SJSA1 (cell line): ENCODE measurements around the gene SIRT2. TPM values are rescaled to one million over a fixed set of nuclear protein-coding genes. Genes with fewer than 3 reads are reported as not detected.

Experiments used
- DNase-seq, 2 experiments: peaks; one replicate each; pipeline ENCODE4 v3.0.0-alpha.2; 2015 to 2020; ENCODE audit warnings: low spot score in 2 of 2, low read depth in 1 of 2
- H3K27ac ChIP-seq: fragments of 250-450 bp; sonication (Bioruptor Pico); 2 replicates; pipeline ENCODE4 v1.5.1; 2020; ENCODE audit warnings: mild to moderate bottlenecking, moderate library complexity
- H3K27me3 ChIP-seq: fragments of 250-450 bp; sonication (Bioruptor Pico); replicated peaks from 2 replicates; pipeline ENCODE4 v1.5.1; 2020; ENCODE audit warnings: mild to moderate bottlenecking, moderate library complexity
- H3K36me3 ChIP-seq: fragments of 250-450 bp; sonication (Bioruptor Pico); 2 replicates; pipeline ENCODE4 v1.5.1; 2020; ENCODE audit warnings: mild to moderate bottlenecking
- H3K4me1 ChIP-seq: fragments of 250-450 bp; sonication (Bioruptor Pico); replicated peaks from 2 replicates; pipeline ENCODE4 v1.6.1; 2021; ENCODE audit warnings: mild to moderate bottlenecking
- H3K4me3 ChIP-seq: fragments of 250-450 bp; sonication (Bioruptor Pico); 2 replicates; pipeline ENCODE4 v1.5.1; 2020; ENCODE audit warnings: mild to moderate bottlenecking
- H3K9me3 ChIP-seq: fragments of 250-450 bp; sonication (Bioruptor Pico); replicated peaks from 2 replicates; pipeline ENCODE4 v1.5.1; 2020; ENCODE audit warnings: mild to moderate bottlenecking
- total RNA-seq: library from RNA; depleted of rRNA; stranded (reverse); fragments of >200 nt; shearing (Covaris generic); gene quantifications from 2 replicates; pipeline ENCODE4 v1.2.3, GENCODE V29; 2014

The SIRT2 gene
- total RNA-seq, 1 experiment from 2014 or later, result 48.8 TPM

DNA sequence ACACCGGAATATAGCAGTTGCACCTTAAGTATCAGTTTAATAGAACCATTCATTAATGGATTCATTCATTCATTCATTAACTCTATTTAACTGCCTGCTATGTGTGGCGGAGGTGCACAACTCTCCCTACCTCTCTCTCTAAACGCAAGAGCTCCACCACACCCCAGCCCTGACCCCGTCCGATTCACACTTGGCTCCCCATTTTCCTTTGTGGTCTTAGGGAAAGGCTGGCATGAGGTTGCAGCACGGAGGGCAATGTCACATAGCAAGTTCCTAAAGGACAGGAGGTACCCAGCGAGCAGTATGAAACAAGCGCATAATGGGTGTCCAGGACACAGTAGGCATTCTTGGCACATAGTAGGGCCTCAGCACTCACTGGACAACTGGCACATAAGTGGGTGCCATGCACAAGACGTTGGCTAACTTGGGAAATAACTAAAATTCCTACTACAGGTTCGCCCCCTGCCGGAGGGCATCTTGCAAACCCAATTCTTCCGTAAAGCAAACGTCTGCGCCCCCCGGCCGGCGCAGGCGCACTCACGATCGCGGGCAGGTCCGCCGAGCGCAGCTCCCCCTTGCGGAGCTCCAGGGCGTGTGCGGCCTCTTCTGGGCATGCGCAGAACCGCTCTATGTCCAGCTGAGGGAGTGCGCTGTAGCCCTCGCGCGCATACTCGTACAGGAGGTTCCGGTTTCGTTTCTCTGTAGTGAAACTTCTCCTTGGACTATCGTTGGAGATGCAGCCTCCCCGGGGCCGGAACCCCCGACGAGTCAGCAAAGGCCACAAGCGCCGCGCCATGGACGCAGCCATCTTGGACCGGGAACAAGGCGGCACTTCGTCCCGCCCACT is 30.7 kb upstream of the SIRT2 start, which contains the start of gene SARS2:
SARS2 (minus strand) TSS at position 835 of the 847 bp plus-strand sequence; CDS start at position 808, 27 bp downstream.
- DNase-seq, result peak; percentile 93 to 99
- peaks cover 31% of the 10 kb centered on the region for H3K36me3 ChIP-seq
- H3K4me1 ChIP-seq, result 0 out of 2 replicates have a peak, but pooled peaks cover 9% of the 10 kb centered on the region
- 0 out of 2 replicates have a peak, but pooled peaks cover 4% of the 10 kb centered on the region for H3K9me3 ChIP-seq
- peak within 1 kb of the TSS; percentile 67 for H3K27ac ChIP-seq
- H3K4me3 ChIP-seq, result peak within 1 kb of the TSS; percentile 58
- H3K27me3 ChIP-seq, result no peaks in the 10 kb centered on the region

DNA sequence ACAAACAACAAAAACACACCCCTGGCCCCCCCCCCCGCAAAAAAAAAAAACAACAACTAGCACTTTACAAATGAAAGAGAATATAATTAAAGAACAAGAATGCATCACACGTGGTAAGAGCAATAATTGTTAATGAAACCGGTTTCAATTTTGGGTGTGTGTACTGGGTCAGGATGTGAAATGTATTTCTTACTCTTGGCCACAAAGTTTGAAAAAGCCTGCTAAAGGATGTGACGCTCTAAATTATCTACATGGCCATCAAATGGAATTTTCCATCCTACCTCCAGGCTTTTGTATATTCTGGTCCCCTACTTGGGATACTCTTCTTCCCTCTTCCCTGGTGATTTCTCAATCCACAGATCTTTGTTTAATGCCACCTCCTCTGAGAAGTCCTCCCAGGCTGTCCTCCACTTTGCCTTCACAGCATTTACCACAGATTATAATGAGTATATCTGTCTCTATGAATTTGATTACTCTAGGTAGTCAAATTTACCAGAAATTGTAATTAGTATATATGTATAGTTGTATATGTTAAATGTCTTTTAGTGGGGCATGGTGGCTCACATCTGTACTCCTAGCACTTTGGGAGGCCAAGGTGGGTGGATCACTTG is 29.1 kb upstream of the SIRT2 start:
- DNase-seq, result no peak
- Histone ChIP-seq H3K27ac (no peak overlapping the region), H3K27me3 (no peaks in the 10 kb centered on the region), H3K4me3 (no peak overlapping the region), H3K9me3 (no peaks in the 10 kb centered on the region), H3K36me3 (peaks cover 31% of the 10 kb centered on the region), H3K4me1 (0 out of 2 replicates have a peak, but pooled peaks cover 9% of the 10 kb centered on the region)

GRCh38 chr19:38924388-38924787 is 25.0 kb upstream of the SIRT2 start:
- Histone ChIP-seq H3K27me3 (no peaks in the 10 kb centered on the region), H3K4me3 (no peak overlapping the region), H3K4me1 (no peaks in the 10 kb centered on the region), H3K27ac (no peak overlapping the region), H3K36me3 (peaks cover 20% of the 10 kb centered on the region), H3K9me3 (no peaks in the 10 kb centered on the region)
- DNase-seq, result no peak

GRCh38 chr19:38922482-38922881 is 23.1 kb upstream of the SIRT2 start:
- no peak for DNase-seq
- Histone ChIP-seq H3K4me1 (no peaks in the 10 kb centered on the region), H3K9me3 (no peaks in the 10 kb centered on the region), H3K36me3 (peaks cover 20% of the 10 kb centered on the region), H3K27ac (no peak overlapping the region), H3K27me3 (no peaks in the 10 kb centered on the region), H3K4me3 (no peak overlapping the region)

DNA sequence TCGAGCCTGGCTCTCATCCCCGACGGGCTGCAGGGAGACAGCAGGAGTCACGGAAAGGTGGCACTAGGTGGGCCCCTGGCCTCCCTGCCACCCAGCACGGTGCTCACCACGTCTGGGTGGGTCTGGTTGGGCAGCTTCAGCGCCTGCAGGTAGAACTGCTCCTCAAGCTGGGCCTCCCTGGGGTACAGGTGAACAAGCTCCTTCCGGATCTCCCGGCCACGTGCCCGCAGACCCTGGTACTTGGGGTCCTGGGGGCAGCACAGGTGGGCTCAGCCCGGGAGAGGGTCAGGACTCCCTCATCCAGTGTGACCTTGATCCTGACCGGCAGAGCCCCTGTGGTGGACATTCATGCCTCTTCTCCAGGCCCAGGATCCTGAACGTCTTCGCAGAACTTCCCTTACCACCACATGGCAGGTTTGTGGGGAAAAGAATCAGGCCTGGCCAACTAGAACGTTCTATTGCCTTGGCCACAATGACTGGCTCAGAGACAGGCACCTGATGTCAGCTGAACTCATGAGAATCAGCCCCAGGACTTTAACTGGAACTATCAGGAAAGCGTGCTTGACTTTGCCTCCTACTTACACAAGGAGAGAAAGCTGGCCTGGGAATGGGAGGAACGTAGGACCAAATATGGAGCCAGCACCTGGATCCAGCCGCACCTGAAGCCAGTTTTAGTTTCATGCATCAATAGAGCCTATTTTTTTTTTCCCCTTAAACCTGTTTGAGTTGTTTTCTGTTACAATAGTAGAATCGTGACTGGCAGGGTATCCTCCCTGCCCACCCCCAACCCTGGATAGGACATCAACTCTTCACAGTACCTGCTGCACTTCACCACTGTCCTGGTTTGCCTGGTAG is 22.2 kb upstream of the SIRT2 start:
- Histone ChIP-seq H3K4me3 (no peak overlapping the region), H3K9me3 (no peaks in the 10 kb centered on the region), H3K27ac (no peak overlapping the region), H3K4me1 (no peaks in the 10 kb centered on the region), H3K36me3 (peaks cover 20% of the 10 kb centered on the region), H3K27me3 (no peaks in the 10 kb centered on the region)
- DNase-seq, result no peak

- H3K4me1 ChIP-seq, result no peaks in the 10 kb centered on the region
- no peak overlapping the region for H3K27ac ChIP-seq
Observed at GRCh38 chr19:38920602-38921419, 21.4 kb upstream of the SIRT2 start.

DNA sequence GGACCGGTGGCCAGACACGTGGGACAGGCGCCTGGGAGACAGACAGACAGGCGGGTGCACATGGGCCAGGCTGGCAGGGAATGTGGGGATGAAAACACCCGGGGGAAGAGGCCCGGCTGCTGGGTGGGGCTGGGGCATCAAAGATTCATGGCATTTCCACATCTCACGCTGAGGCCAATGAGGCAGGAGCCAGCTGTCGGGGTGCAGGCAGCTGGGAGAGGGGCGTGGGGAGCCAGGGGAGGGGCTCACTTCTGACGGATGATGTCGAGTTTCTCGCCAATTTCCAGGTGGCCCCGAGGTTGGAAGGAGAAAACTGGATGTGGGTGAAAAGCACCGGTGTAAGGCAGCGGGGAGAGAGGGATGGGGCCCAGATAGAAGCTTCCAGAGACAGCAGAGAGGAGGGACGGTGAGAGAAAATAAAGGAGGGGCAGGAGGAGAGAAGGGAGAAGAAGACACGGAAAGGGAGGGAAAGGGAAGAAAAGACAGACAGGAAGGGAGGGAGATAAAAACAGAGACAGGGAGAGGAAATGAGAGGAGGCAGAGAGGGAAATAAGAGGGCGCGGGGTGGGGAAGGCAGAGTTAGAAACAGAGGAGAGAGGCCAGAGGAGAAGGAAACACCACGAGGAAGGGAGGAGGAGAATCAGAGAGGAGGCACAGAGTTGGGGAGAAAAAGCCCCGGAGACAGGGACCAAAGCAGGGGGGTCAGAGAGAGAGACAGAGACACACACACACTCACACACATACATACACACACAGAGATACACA is 20.6 kb upstream of the SIRT2 start:
- no peak for DNase-seq
- no peak overlapping the region for H3K27ac ChIP-seq
- no peaks in the 10 kb centered on the region for H3K9me3 ChIP-seq

More at GRCh38 chr19:38920602-38921419, 21.4 kb upstream of the SIRT2 start:
- Histone ChIP-seq H3K9me3 (no peaks in the 10 kb centered on the region), H3K36me3 (peaks cover 18% of the 10 kb centered on the region), H3K4me3 (no peak overlapping the region), H3K27me3 (no peaks in the 10 kb centered on the region)
- no peak for DNase-seq

GRCh38 chr19:38918526-38918925 is 19.1 kb upstream of the SIRT2 start:
- Histone ChIP-seq H3K9me3 (no peaks in the 10 kb centered on the region), H3K27ac (no peak overlapping the region), H3K27me3 (no peaks in the 10 kb centered on the region), H3K36me3 (peaks cover 3% of the 10 kb centered on the region; the same call in 1 of the 2 replicates), H3K4me3 (no peak overlapping the region), H3K4me1 (no peaks in the 10 kb centered on the region)
- no peak for DNase-seq

More for the DNA sequence above, 20.6 kb upstream of the SIRT2 start:
- no peak overlapping the region for H3K4me3 ChIP-seq
- H3K36me3 ChIP-seq, result peaks cover 12% of the 10 kb centered on the region
- H3K4me1 ChIP-seq, result no peaks in the 10 kb centered on the region
- H3K27me3 ChIP-seq, result no peaks in the 10 kb centered on the region

DNA sequence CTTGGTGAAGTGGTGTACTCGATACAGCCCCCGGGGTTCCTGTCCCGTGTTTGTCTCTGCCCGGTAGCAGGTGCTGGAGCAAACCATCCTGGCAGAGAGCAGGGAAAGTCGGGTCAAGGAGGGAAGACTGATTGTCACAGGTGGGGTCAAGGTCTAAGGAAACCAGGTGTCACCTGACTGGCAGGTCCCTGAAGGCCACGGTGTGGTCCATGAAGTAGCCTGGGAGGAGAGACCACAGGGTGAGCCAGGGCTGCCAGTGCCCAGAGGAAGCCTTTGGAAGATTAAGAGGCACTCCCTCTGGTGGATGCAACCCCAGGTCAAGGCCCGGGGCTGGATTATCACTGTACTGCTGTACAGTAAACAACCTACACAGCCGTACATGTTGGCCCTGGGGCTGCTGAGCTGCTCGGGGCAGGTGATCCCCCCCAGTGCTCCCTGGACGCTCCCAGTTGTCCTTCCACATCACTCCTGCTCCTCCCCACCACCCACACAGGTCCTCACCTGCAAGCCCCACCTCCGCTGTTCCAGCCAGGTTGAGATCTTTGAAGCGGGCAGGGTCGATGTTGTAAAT is 18.6 kb upstream of the SIRT2 start:
- no peaks in the 10 kb centered on the region for H3K4me1 ChIP-seq
- no peak overlapping the region for H3K27ac ChIP-seq
- H3K4me3 ChIP-seq, result no peak overlapping the region
- H3K36me3 ChIP-seq, result peaks cover 3% of the 10 kb centered on the region; the same call in 1 of the 2 replicates
- H3K27me3 ChIP-seq, result no peaks in the 10 kb centered on the region
- no peak for DNase-seq
- H3K9me3 ChIP-seq, result no peaks in the 10 kb centered on the region

GRCh38 chr19:38917516-38917915 is 18.1 kb upstream of the SIRT2 start:
- Histone ChIP-seq H3K27ac (no peak overlapping the region), H3K27me3 (no peaks in the 10 kb centered on the region), H3K9me3 (no peaks in the 10 kb centered on the region), H3K4me3 (no peak overlapping the region), H3K36me3 (peaks cover 3% of the 10 kb centered on the region; the same call in 1 of the 2 replicates), H3K4me1 (no peaks in the 10 kb centered on the region)
- no peak for DNase-seq

DNA sequence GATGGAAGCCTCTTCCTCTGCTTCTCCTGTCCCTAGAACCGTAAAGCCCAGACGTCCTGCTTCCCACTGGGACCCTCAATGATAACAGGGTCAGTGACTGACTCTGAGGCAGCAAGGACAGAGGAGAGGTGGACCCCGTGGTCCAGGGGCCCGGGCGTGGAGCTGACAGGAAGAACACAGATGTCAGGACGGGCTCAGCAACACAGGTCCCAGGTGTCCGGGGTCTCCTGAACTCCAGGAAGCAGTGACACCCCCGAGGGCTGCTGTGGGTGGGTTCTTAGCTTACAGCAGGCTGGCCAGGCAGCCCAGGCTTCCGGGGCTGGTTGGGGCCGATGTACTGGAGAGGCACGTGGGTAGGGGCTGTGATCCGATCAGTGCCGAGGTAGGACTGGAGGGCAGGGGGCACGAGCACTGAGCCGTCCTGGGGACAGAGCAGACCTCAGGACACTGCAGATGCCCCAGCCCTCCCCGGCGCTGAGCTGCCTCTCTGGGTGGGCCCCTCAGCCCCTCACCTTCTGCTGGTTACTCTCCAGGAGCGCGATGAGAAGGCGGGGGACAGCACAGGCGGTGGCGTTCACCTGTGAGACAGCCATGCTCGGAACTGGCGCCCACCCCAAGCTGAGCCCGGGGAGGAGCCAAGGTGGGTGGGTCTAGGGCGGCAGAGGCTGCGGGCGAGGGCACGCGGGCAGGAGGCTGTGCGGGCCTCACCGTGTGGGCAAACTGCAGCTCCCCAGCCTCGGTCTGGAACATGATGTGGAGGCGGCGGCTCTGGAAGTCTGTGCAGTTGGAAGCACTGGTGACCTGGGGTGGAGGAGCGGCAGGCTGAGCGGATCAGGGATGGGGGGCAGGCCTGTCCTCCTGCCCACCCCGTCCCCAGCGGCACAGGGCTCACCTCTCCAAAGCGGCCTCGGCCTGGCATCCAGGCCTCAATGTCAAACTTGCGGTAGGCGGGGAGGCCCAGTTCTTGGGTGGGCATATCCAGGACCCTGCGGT is 16.2 kb upstream of the SIRT2 start:
- Histone ChIP-seq H3K27ac (no peak overlapping the region), H3K27me3 (no peaks in the 10 kb centered on the region), H3K4me3 (no peak overlapping the region), H3K9me3 (no peaks in the 10 kb centered on the region), H3K36me3 (no peaks in the 10 kb centered on the region; the same call in 1 of the 2 replicates), H3K4me1 (no peaks in the 10 kb centered on the region)
- no peak for DNase-seq
